Ascending aorta (tissue), 2 donors: ENCODE results near the gene GNS. TPM values are rescaled to one million over a fixed set of nuclear protein-coding genes. Genes with fewer than 3 reads are reported as not detected.
A peak's percentile ranks its signal among the peaks of the same experiment; 100 is the strongest.

ENCODE experiments used
- DNase-seq, 2 donors: peaks; one replicate each; pipeline ENCODE4 v3.0.0-alpha.2; 2019; ENCODE audit warnings: low spot score in 2 of 2
- H3K27ac ChIP-seq, 2 donors: fragments of 200-600 bp; sonication (generic); one replicate each; pipeline ENCODE4 v1.5.1; 2016 to 2017; ENCODE audit warnings: mild to moderate bottlenecking in 1 of 2
- H3K27me3 ChIP-seq: fragments of 200-600 bp; sonication (generic); one replicate; pipeline ENCODE4 v1.5.1; 2017
- H3K36me3 ChIP-seq, 2 donors: fragments of 200-600 bp; sonication (generic); one replicate each; pipeline ENCODE4 v1.5.1; 2016
- H3K4me1 ChIP-seq, 2 donors: fragments of 200-600 bp; sonication (generic); one replicate each; pipeline ENCODE4 v1.5.1; 2016 to 2017; ENCODE audit warnings: mild to moderate bottlenecking in 1 of 2
- H3K4me3 ChIP-seq, 2 donors: fragments of 200-600 bp; sonication (generic); one replicate each; pipeline ENCODE4 v1.5.1; 2016 to 2017; ENCODE audit warnings: mild to moderate bottlenecking in 1 of 2
- H3K9me3 ChIP-seq, 2 donors: fragments of 200-600 bp; sonication (generic); one replicate each; pipeline ENCODE4 v1.5.1; 2016
- intact Hi-C: fragments of 100-400 bp; cut with DNase I; formaldehyde crosslinking; loops from one replicate; pipeline ENCODE4 v1.15.1; 2023
- total RNA-seq: library from RNA; depleted of rRNA; stranded (reverse); fragments of >200 nt; gene quantifications from one replicate; pipeline ENCODE4 v1.1.0, GENCODE V29; 2016
- TF ChIP-seq, protein P1 (sequence below), 3 experiments: fragments of 200-600 bp in 2 of 3; fragments of 450-650 bp in 1 of 3; sonication (generic) in 2 of 3; IDR thresholded peaks; one replicate each; pipeline ENCODE4 v1.5.1; 2016 to 2019; ENCODE audit warnings: antibody characterized with exemption in 3 of 3, mild to moderate bottlenecking in 1 of 3, moderate library complexity in 1 of 3

Gene GNS
- total RNA-seq, 1 donor from 2014 or later = 105 TPM

DNA sequence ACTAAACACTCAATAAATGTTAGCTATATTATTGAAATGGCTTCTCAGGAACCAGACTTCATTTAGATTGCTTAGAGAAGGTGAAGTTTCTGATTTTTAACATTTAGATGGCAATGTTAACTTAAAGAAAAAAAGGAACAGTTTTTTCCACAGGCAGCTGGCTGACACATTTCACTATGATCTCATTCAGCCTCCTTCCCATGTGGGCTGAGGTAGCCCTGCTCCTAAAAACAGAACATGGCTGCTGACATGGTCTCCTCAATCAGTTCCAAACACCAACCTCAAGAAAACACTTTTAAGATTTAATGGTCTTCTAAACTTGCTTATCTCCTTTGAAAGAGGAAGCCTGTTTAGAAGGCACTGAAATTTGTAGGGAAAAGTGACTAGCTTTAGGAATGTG is 23.8 kb downstream of the GNS start:
- Histone ChIP-seq H3K4me3 (no peak overlapping the region), H3K4me1 (no peaks in the 10 kb centered on the region), H3K27me3 (no peaks in the 10 kb centered on the region), H3K9me3 (no peaks in the 10 kb centered on the region), H3K36me3 (peaks cover 34 to 67% of the 10 kb centered on the region in 2 donors), H3K27ac (peak overlapping the region; percentile 29 to 60)
- no peak for DNase-seq
- intact Hi-C loops = no loop called here
- TF ChIP-seq, protein P1, sequence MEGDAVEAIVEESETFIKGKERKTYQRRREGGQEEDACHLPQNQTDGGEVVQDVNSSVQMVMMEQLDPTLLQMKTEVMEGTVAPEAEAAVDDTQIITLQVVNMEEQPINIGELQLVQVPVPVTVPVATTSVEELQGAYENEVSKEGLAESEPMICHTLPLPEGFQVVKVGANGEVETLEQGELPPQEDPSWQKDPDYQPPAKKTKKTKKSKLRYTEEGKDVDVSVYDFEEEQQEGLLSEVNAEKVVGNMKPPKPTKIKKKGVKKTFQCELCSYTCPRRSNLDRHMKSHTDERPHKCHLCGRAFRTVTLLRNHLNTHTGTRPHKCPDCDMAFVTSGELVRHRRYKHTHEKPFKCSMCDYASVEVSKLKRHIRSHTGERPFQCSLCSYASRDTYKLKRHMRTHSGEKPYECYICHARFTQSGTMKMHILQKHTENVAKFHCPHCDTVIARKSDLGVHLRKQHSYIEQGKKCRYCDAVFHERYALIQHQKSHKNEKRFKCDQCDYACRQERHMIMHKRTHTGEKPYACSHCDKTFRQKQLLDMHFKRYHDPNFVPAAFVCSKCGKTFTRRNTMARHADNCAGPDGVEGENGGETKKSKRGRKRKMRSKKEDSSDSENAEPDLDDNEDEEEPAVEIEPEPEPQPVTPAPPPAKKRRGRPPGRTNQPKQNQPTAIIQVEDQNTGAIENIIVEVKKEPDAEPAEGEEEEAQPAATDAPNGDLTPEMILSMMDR (IDR thresholded peaks at IDR 0.05) = no peak

DNA sequence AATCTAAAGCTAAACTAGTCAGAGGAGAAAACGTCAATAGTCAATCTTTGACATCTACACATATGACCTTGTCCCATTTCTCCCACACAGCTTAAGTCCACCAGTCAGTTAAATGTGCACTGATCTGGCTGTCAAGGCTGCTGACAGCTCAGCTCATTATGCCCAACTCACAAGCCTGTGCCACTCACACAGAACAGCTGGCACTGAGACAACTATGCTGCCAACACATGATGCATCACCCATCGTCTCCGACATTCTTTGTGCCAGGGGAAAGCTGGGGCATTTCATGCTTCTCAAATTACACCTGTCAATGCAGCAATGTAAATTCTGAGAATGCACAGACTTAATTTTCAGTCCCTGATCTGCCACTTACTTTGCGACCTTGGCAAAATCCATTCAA is 25.3 kb downstream of the GNS start:
- Histone ChIP-seq H3K27me3 (no peaks in the 10 kb centered on the region), H3K27ac (no peak overlapping the region), H3K36me3 (peaks cover 29 to 54% of the 10 kb centered on the region in 2 donors), H3K4me1 (no peaks in the 10 kb centered on the region), H3K4me3 (no peak overlapping the region), H3K9me3 (no peaks in the 10 kb centered on the region)
- intact Hi-C loops = no loop called here
- peak in 1 of 2 donors; percentile 75 for DNase-seq
- TF ChIP-seq, protein P1 (IDR thresholded peaks at IDR 0.05) = no peak

- DNase-seq = no peak
- TF ChIP-seq, protein P1 (IDR thresholded peaks at IDR 0.05) = no peak
- Histone ChIP-seq H3K4me3 (no peak overlapping the region), H3K27me3 (no peaks in the 10 kb centered on the region), H3K27ac (no peak overlapping the region), H3K36me3 (peaks cover 19 to 40% of the 10 kb centered on the region in 2 donors), H3K9me3 (no peaks in the 10 kb centered on the region), H3K4me1 (no peaks in the 10 kb centered on the region)
- intact Hi-C loops = no loop called here
Observed at GRCh38 chr12:64731683-64732082, 27.5 kb downstream of the GNS start.

GRCh38 chr12:64730588-64730969 is 28.6 kb downstream of the GNS start:
- Histone ChIP-seq H3K4me3 (no peak overlapping the region), H3K36me3 (peaks cover 10 to 30% of the 10 kb centered on the region in 2 donors), H3K9me3 (no peaks in the 10 kb centered on the region), H3K27me3 (no peaks in the 10 kb centered on the region), H3K27ac (no peak overlapping the region), H3K4me1 (no peaks in the 10 kb centered on the region)
- intact Hi-C loops = no loop called here
- TF ChIP-seq, protein P1 (IDR thresholded peaks at IDR 0.05) = no peak
- no peak for DNase-seq

GRCh38 chr12:64729909-64730587 is 29.2 kb downstream of the GNS start:
- H3K36me3 ChIP-seq = peaks cover 10 to 26% of the 10 kb centered on the region in 2 donors
- intact Hi-C loops = no loop called here

More at GRCh38 chr12:64729909-64730587, 29.2 kb downstream of the GNS start:
- Histone ChIP-seq H3K27ac (peak overlapping the region in 1 of 2 donors; percentile 22), H3K4me3 (no peak overlapping the region), H3K4me1 (no peaks in the 10 kb centered on the region), H3K27me3 (no peaks in the 10 kb centered on the region), H3K9me3 (no peaks in the 10 kb centered on the region)
- TF ChIP-seq, protein P1 (IDR thresholded peaks at IDR 0.05) = no peak
- DNase-seq = no peak
